K562 (cell line): ENCODE results near the gene AACS. TPM values are rescaled to one million over a fixed set of nuclear protein-coding genes. Genes with fewer than 3 reads are reported as not detected.

Experiments
- ELF2 ChIP-seq: fragments of 250-450 bp; sonication (Bioruptor Pico); IDR thresholded peaks from 2 replicates; pipeline ENCODE4 v1.5.0; 2021; ENCODE audit warnings: mild to moderate bottlenecking
- MCM2 ChIP-seq: fragments of 450-650 bp; IDR thresholded peaks from 2 replicates; pipeline ENCODE4 v1.6.1; 2017; ENCODE audit warnings: low read depth, mild to moderate bottlenecking
- MYBL2 ChIP-seq, 2 experiments: fragments of 450-650 bp in 1 of 2; sonication (generic) in 1 of 2; formaldehyde crosslinking in 1 of 2; IDR thresholded peaks; 2 replicates each; pipeline versions ENCODE4 v1.6.1 to v1.8.1; 2017 to 2022; ENCODE audit warnings: borderline replicate concordance in 1 of 2, inconsistent platforms in 1 of 2, low read depth in 1 of 2, mild to moderate bottlenecking in 1 of 2, missing genetic modification reagents in 1 of 2, moderate library complexity in 1 of 2
- PHF21A ChIP-seq: fragments of 450-650 bp; IDR thresholded peaks from 2 replicates; pipeline ENCODE4 v1.6.1; 2017; ENCODE audit warnings: low read depth, borderline replicate concordance
- SP1 ChIP-seq: sonication (generic); formaldehyde crosslinking; IDR thresholded peaks from 2 replicates; pipeline ENCODE4 v1.8.1; 2022; ENCODE audit warnings: mild to moderate bottlenecking, missing genetic modification reagents
- SPI1 ChIP-seq: IDR thresholded peaks from 2 replicates; pipeline ENCODE4 v1.6.1; 2011; ENCODE audit warnings: low read depth, low read length, control low read depth, borderline replicate concordance
- polyA plus RNA-seq, 8 experiments: library from polyadenylated mRNA; depleted of rRNA in 4 of 8; stranded (reverse) in 5 of 8; unstranded in 3 of 8; fragments of >200 nt; fragmentation: Nextera tagmentation in 2 of 8; fragmentation: Illumina TruSeq in 1 of 8; extraction: Ambion mirVana in 2 of 8; extraction: Trizol in 1 of 8; gene quantifications; 2 replicates each; pipeline versions ENCODE4 v1.2.1 to v1.2.3, GENCODE V29; 2011 to 2014; ENCODE audit warnings: inconsistent platforms in 1 of 8, missing spikeins in 1 of 8
- total RNA-seq, 7 experiments: library from RNA; depleted of rRNA in 6 of 7; stranded (reverse); fragments of >200 nt in 6 of 7; fragmentation: Illumina TruSeq in 2 of 7; extraction: Trizol in 2 of 7; gene quantifications; 2 replicates each; pipeline versions ENCODE4 v1.2.1 to v1.2.3, GENCODE V29; 2011 to 2021; ENCODE audit warnings: low replicate concordance in 1 of 7
- TF ChIP-seq, protein P1 (sequence below): sonication (generic); formaldehyde crosslinking; IDR thresholded peaks from 2 replicates; pipeline ENCODE4 v1.8.0; 2022; ENCODE audit warnings: mild to moderate bottlenecking, missing genetic modification reagents, borderline replicate concordance
- TF ChIP-seq, protein P2 (sequence below), 2 experiments: fragments of 150-350 bp in 1 of 2; IDR thresholded peaks; 2 replicates each; pipeline ENCODE4 v1.6.1; 2012 to 2016; ENCODE audit warnings: low read depth in 2 of 2, low read length in 2 of 2, mild to moderate bottlenecking in 1 of 2, moderate library complexity in 1 of 2

The AACS gene
- total and polyA plus RNA-seq, 9 of the 15 experiments (the other 6 are each of a cell fraction or from before 2014, with no cell fraction given), result 2.4 to 13.0 (median 6.0) TPM

DNA sequence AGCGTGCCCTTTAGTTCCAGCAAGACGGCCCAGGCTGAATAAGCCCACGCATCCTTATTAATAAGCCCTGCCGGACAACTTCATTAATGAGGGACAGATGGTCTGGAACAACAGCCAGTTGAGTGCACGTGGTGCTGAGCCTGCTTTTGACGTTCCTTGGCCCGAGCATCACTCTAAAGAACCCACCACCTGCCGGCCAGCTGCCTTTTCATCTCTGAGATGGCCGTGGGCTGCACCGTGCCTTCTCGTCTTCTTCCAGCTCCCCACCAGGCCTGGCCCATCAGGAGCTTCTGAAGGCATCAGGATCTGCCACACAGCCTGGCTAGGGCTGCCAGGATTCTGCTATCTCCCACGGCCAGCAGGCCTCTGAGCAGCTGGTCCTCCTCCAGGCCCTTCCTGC is 80.0 kb downstream of the AACS start (continued):
- TF ChIP-seq SPI1 (no peak), ELF2 (CRISPR knock-in tag) (no peak), SP1 (CRISPR knock-in tag) (no peak), MYBL2 (IDR thresholded peaks at IDR 0.05; ENCODE audit: low read depth) (no peak), MYBL2 (CRISPR knock-in tag; IDR thresholded peaks at IDR 0.05; ENCODE audit: borderline replicate concordance) (no peak), MCM2 (no peak), PHF21A (no peak)
- TF ChIP-seq, protein P1, sequence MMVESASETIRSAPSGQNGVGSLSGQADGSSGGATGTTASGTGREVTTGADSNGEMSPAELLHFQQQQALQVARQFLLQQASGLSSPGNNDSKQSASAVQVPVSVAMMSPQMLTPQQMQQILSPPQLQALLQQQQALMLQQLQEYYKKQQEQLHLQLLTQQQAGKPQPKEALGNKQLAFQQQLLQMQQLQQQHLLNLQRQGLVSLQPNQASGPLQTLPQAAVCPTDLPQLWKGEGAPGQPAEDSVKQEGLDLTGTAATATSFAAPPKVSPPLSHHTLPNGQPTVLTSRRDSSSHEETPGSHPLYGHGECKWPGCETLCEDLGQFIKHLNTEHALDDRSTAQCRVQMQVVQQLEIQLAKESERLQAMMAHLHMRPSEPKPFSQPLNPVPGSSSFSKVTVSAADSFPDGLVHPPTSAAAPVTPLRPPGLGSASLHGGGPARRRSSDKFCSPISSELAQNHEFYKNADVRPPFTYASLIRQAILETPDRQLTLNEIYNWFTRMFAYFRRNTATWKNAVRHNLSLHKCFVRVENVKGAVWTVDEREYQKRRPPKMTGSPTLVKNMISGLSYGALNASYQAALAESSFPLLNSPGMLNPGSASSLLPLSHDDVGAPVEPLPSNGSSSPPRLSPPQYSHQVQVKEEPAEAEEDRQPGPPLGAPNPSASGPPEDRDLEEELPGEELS, result no peak
- TF ChIP-seq, protein P2, sequence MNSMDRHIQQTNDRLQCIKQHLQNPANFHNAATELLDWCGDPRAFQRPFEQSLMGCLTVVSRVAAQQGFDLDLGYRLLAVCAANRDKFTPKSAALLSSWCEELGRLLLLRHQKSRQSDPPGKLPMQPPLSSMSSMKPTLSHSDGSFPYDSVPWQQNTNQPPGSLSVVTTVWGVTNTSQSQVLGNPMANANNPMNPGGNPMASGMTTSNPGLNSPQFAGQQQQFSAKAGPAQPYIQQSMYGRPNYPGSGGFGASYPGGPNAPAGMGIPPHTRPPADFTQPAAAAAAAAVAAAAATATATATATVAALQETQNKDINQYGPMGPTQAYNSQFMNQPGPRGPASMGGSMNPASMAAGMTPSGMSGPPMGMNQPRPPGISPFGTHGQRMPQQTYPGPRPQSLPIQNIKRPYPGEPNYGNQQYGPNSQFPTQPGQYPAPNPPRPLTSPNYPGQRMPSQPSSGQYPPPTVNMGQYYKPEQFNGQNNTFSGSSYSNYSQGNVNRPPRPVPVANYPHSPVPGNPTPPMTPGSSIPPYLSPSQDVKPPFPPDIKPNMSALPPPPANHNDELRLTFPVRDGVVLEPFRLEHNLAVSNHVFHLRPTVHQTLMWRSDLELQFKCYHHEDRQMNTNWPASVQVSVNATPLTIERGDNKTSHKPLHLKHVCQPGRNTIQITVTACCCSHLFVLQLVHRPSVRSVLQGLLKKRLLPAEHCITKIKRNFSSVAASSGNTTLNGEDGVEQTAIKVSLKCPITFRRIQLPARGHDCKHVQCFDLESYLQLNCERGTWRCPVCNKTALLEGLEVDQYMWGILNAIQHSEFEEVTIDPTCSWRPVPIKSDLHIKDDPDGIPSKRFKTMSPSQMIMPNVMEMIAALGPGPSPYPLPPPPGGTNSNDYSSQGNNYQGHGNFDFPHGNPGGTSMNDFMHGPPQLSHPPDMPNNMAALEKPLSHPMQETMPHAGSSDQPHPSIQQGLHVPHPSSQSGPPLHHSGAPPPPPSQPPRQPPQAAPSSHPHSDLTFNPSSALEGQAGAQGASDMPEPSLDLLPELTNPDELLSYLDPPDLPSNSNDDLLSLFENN (IDR thresholded peaks at IDR 0.05; ENCODE audit: low read depth in 2 of 2, low read length in 2 of 2), result no peak
